Measurements from ENCODE around the gene HCST. TPM values are rescaled to one million over a fixed set of nuclear protein-coding genes. Genes with fewer than 3 reads are reported as not detected.
"Not testable (repeated sequence)": the region's sequence is repeated elsewhere in the genome, so short reads cannot be mapped to it uniquely, and the experiment has no call there.

Gene HCST
- polyA plus RNA-seq, 3 donors: 2.7 to 3.2 (median 2.8) TPM

GRCh38 chr19:35903550-35904179 lies 1.3 kb downstream of the HCST start:
- no peak for DNase-seq (ENCODE audit: low read depth in 3 of 3, low spot score in 2 of 3)

- DNase-seq (ENCODE audit: low read depth in 3 of 3, low spot score in 2 of 3): no peak
Observed at GRCh38 chr19:35904311-35905068, 2.2 kb downstream of the HCST start.

GRCh38 chr19:35905178-35905727 lies 2.9 kb downstream of the HCST start:
- no peak for DNase-seq (ENCODE audit: low read depth in 3 of 3, low spot score in 2 of 3)

- no peak for DNase-seq (ENCODE audit: low read depth in 3 of 3, low spot score in 2 of 3)
Observed at GRCh38 chr19:35907377-35907745, 5.0 kb downstream of the HCST start.

GRCh38 chr19:35908010-35908441 lies 5.7 kb downstream of the HCST start, which contains the start of gene TYROBP:
Gene TYROBP (minus strand): TSS chr19:35908295. CDS start chr19:35908228, 67 bp downstream.
- DNase-seq (ENCODE audit: low read depth in 3 of 3, low spot score in 2 of 3): no peak

GRCh38 chr19:35908973-35909683 lies 6.8 kb downstream of the HCST start:
- no peak for DNase-seq (ENCODE audit: low read depth in 3 of 3, low spot score in 2 of 3)

GRCh38 chr19:35909684-35910035 lies 7.3 kb downstream of the HCST start:
- no peak for DNase-seq (ENCODE audit: low read depth in 3 of 3, low spot score in 2 of 3)

- not testable (repeated sequence) for DNase-seq (ENCODE audit: low read depth in 3 of 3, low spot score in 2 of 3)
Observed at GRCh38 chr19:35910355-35910754, 8.0 kb downstream of the HCST start.

- no peak for DNase-seq (ENCODE audit: low read depth in 3 of 3, low spot score in 2 of 3)
Observed at GRCh38 chr19:35911173-35911572, 8.8 kb downstream of the HCST start.

GRCh38 chr19:35911790-35912189 lies 9.5 kb downstream of the HCST start:
- DNase-seq (ENCODE audit: low read depth in 3 of 3, low spot score in 2 of 3): no peak

GRCh38 chr19:35913589-35913988 lies 11.3 kb downstream of the HCST start:
- no peak for DNase-seq (ENCODE audit: low read depth in 3 of 3, low spot score in 2 of 3)

GRCh38 chr19:35915443-35915842 lies 13.1 kb downstream of the HCST start:
- no peak for DNase-seq (ENCODE audit: low read depth in 3 of 3, low spot score in 2 of 3)

GRCh38 chr19:35919306-35919705 lies 17.0 kb downstream of the HCST start:
- no peak for DNase-seq (ENCODE audit: low read depth in 3 of 3, low spot score in 2 of 3)

GRCh38 chr19:35921012-35921411 lies 18.7 kb downstream of the HCST start:
- no peak for DNase-seq (ENCODE audit: low read depth in 3 of 3, low spot score in 2 of 3)

GRCh38 chr19:35925501-35925900 lies 23.2 kb downstream of the HCST start:
- DNase-seq (ENCODE audit: low read depth in 3 of 3, low spot score in 2 of 3): no peak

GRCh38 chr19:35928507-35928906 lies 26.2 kb downstream of the HCST start:
- DNase-seq (ENCODE audit: low read depth in 3 of 3, low spot score in 2 of 3): no peak

GRCh38 chr19:35929876-35930275 lies 27.5 kb downstream of the HCST start:
- no peak for DNase-seq (ENCODE audit: low read depth in 3 of 3, low spot score in 2 of 3)

- DNase-seq (ENCODE audit: low read depth in 3 of 3, low spot score in 2 of 3): peak; percentile 97 to 99 (median 98)
Observed at GRCh38 chr19:35931161-35931873, 29.0 kb downstream of the HCST start.

- DNase-seq (ENCODE audit: low read depth in 3 of 3, low spot score in 2 of 3): no peak
Observed at GRCh38 chr19:35931874-35932202, 29.5 kb downstream of the HCST start.

GRCh38 chr19:35932291-35932936 lies 30.1 kb downstream of the HCST start:
- no peak for DNase-seq (ENCODE audit: low read depth in 3 of 3, low spot score in 2 of 3)

Measured in right renal cortex interstitium (tissue), 3 donors.